ENCODE measurements around the gene NLK. TPM values are rescaled to one million over a fixed set of nuclear protein-coding genes. Genes with fewer than 3 reads are reported as not detected.

Gene NLK
- total RNA-seq, 1 donor from 2014 or later = 23.8 TPM

- intact Hi-C loops (cut with DNase I) = no loop called here
- ATAC-seq (no peak), DNase-seq (no peak)
- Histone ChIP-seq H3K9me3 (no peaks in the 10 kb centered on the region), H3K4me1 (no peaks in the 10 kb centered on the region), H3K27ac (no peak overlapping the region), H3K27me3 (ENCODE audit: low read depth) (no peaks in the 10 kb centered on the region), H3K4me3 (no peak overlapping the region), H3K36me3 (peaks cover 9% of the 10 kb centered on the region)
- no peak for TF ChIP-seq CTCF (IDR thresholded peaks at IDR 0.05)
Observed at GRCh38 chr17:28159004-28159403, 116.5 kb downstream of the NLK start.

GRCh38 chr17:28159924-28160323 is 117.4 kb downstream of the NLK start:
- TF ChIP-seq CTCF (IDR thresholded peaks at IDR 0.05) = no peak
- Histone ChIP-seq H3K4me1 (no peaks in the 10 kb centered on the region), H3K27me3 (ENCODE audit: low read depth) (no peaks in the 10 kb centered on the region), H3K36me3 (peaks cover 14% of the 10 kb centered on the region), H3K4me3 (no peak overlapping the region), H3K27ac (no peak overlapping the region), H3K9me3 (no peaks in the 10 kb centered on the region)
- intact Hi-C loops (cut with DNase I) = no loop called here
- ATAC-seq (no peak), DNase-seq (no peak)

GRCh38 chr17:28160610-28161009 is 118.1 kb downstream of the NLK start:
- DNase-seq = no peak
- Histone ChIP-seq H3K4me1 (no peaks in the 10 kb centered on the region), H3K27ac (no peak overlapping the region), H3K4me3 (no peak overlapping the region), H3K27me3 (ENCODE audit: low read depth) (no peaks in the 10 kb centered on the region), H3K36me3 (peaks cover 14% of the 10 kb centered on the region), H3K9me3 (no peaks in the 10 kb centered on the region)
- no peak for TF ChIP-seq CTCF (IDR thresholded peaks at IDR 0.05)
- intact Hi-C loops (cut with DNase I) = no loop called here
- ATAC-seq = no peak

GRCh38 chr17:28161311-28161710 is 118.8 kb downstream of the NLK start:
- no peak for TF ChIP-seq CTCF (IDR thresholded peaks at IDR 0.05)
- DNase-seq (no peak), ATAC-seq (no peak)
- Histone ChIP-seq H3K9me3 (no peaks in the 10 kb centered on the region), H3K27me3 (ENCODE audit: low read depth) (no peaks in the 10 kb centered on the region), H3K4me1 (no peaks in the 10 kb centered on the region), H3K27ac (no peak overlapping the region), H3K4me3 (no peak overlapping the region), H3K36me3 (peaks cover 19% of the 10 kb centered on the region)
- intact Hi-C loops (cut with DNase I) = no loop called here

- no peaks in the 10 kb centered on the region for H3K4me1 ChIP-seq
- TF ChIP-seq CTCF (IDR thresholded peaks at IDR 0.05) = no peak
- no peaks in the 10 kb centered on the region for H3K27me3 ChIP-seq (ENCODE audit: low read depth)
- H3K4me3 ChIP-seq = no peak overlapping the region
- intact Hi-C loops (cut with DNase I) = no loop called here
- no peaks in the 10 kb centered on the region for H3K9me3 ChIP-seq
- no peak overlapping the region for H3K27ac ChIP-seq
- no peak for DNase-seq
- peaks cover 38% of the 10 kb centered on the region for H3K36me3 ChIP-seq
- no peak for ATAC-seq
Observed at GRCh38 chr17:28166478-28166877, 124.0 kb downstream of the NLK start.

Data from lower lobe of right lung (tissue), 2 donors.